Stimulated activated naive CD8-positive, alpha-beta T cell treated with anti-CD3 and anti-CD28 coated beads, Interleukin-15, amount 100 ng/mL, for 72 hours (primary cell): Measurements from ENCODE around the gene BTN2A1.

ENCODE experiments used
- ATAC-seq: fragments of 150-1000 bp; cut with Tn5 transposase; 2 replicates; pipeline ENCODE4 v1.10.0; 2021; ENCODE audit warnings: mild to moderate bottlenecking, moderate library complexity
- DNase-seq, 2 donors: peaks; one replicate each; pipeline ENCODE4 v3.0.0; 2021 to 2022
- H3K27ac Mint-ChIP-seq, 2 donors: one replicate each; pipeline ENCODE4 v1.8.0; 2022; ENCODE audit warnings: mild to moderate bottlenecking in 2 of 2, mixed read lengths in 2 of 2, moderate library complexity in 2 of 2
- H3K27me3 Mint-ChIP-seq: one replicate; pipeline ENCODE4 v1.8.0; 2022; ENCODE audit warnings: mixed read lengths
- H3K4me1 Mint-ChIP-seq: one replicate; pipeline ENCODE4 v1.8.0; 2022; ENCODE audit warnings: mild to moderate bottlenecking, mixed read lengths
- H3K4me3 Mint-ChIP-seq, 2 donors: one replicate each; pipeline ENCODE4 v1.8.0; 2022; ENCODE audit warnings: mild to moderate bottlenecking in 2 of 2, mixed read lengths in 2 of 2, moderate library complexity in 1 of 2
- H3K9me3 Mint-ChIP-seq, 2 donors: one replicate each; pipeline ENCODE4 v1.8.0; 2022; ENCODE audit warnings: mixed read lengths in 2 of 2

The BTN2A1 gene

DNA sequence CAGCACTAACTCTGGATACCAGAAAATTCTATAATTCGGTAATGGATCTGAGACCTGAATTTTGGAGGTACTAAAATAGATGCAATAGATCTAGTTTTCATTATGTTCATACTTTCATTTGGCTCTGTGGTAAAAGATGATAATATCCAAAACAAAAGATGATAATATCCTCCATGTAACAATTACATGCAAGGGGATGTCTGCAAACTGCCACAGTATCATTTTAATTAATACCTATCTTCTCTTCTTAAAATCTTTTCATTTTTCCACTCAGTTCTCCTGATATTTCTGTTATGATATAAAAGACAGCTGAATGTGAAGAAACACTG lies 15.6 kb downstream of the BTN2A1 start:
- DNase-seq (no peak), ATAC-seq (no peak)
- Mint-ChIP-seq H3K27me3 (no peaks in the 10 kb centered on the region), H3K27ac (peak overlapping the region; percentile 100), H3K4me3 (peak overlapping the region; percentile 98 to 100), H3K9me3 (peaks cover 18 to 20% of the 10 kb centered on the region in 2 donors), H3K4me1 (peaks cover 43% of the 10 kb centered on the region)

DNA sequence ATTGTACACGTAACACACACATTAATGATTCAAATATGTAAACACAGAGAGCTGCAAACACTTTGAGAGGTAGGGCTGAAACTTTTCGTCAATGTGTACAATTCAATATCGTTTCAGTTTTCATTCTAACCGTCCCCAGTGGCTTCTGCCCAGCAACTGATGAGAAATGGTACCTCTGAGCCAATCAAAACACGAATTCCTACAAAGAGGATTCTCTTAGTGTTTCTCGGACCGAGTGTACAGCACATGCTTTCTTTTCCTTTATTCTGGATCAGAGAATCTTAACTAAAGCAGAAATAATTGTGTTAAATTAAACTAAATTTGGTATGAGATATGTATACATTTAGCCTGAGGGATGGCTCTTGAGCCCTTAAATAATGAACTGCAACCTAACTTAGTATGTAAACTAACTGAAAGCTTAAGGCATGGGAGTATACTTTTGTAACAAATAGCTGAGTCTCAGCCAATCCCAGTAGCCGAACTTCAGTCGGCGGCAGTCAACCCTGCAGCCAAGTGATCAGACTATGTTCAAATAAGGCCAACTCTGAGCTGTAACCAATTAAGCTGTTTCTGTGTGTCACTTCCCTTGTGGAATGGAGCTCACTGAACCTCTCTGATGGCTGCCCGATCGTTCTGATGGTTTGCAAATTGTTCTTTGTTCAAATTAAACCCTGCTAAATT lies 16.1 kb downstream of the BTN2A1 start:
- Mint-ChIP-seq H3K27me3 (no peaks in the 10 kb centered on the region), H3K9me3 (peaks cover 18 to 20% of the 10 kb centered on the region in 2 donors), H3K4me3 (peak overlapping the region; percentile 98 to 100), H3K27ac (peak overlapping the region; percentile 100), H3K4me1 (peaks cover 38% of the 10 kb centered on the region)
- ATAC-seq (peak; percentile 97), DNase-seq (peak; percentile 75 to 87)

DNA sequence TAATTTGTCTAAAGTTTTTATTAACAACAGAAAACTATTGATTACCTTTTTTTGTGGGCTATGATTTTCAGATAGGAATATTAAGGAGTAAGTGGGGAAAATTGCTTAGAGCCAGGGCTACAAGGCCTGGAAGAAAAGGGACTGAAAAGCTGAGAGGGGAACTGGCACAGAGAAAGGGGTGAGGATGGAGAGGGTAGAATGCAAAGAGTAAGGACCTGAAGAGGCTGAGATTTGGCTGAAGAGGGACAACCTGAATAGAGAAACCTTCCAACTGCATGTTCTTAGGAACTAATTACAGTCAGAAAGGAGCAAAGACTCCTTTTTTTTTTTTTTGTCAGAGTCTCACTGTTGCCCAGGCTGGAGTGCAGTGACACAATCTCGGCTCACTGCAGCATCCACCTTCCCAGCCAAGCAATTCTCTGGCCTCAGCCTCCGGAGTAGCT lies 16.7 kb downstream of the BTN2A1 start:
- Mint-ChIP-seq H3K9me3 (peaks cover 18 to 20% of the 10 kb centered on the region in 2 donors), H3K27me3 (no peaks in the 10 kb centered on the region), H3K4me3 (peak overlapping the region; percentile 98 to 100), H3K4me1 (peaks cover 37% of the 10 kb centered on the region), H3K27ac (peak overlapping the region; percentile 100)
- DNase-seq (no peak), ATAC-seq (no peak)

DNA sequence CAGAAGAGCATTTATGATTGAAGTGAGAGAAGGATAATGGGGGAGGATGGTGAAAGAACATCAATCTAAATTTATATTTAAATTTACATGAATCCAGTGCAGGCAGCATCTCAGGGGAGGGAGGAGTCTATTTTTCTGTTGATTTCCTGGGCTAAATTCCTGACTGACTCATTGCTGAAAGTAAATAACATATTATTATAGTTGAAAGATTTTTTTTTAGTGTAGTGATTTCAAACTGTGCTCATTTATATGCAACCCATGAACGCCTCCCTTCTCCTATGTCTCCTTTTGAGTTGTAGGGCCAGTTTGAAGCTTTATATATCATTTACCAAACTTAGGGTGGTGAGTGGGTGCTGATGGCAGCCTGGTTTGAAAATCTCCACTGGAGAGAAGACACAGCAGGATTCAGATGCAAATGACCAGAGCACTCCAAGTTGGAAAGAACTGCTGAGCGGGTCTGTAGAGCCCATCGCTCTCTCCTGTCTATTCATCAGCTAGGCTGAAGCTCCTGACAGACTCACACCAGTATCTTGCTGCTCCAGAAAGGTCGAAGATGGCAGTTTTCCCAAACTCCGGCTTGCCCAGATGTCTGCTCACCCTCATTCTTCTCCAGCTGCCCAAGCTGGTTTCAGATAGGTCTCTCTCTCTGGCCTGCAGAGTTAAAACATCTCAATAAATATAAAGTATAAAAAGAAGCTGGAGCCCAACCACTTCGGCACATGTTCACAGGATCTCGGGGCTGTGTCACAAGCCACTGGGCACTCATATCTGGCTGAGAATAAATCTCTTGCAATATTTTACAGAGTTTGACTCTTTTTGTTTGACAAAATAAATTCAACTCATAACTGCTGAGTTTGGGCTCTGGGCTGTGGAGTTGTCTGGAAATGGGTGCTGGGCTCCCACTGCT lies 18.3 kb downstream of the BTN2A1 start:
- no peak for DNase-seq
- peaks cover 18 to 20% of the 10 kb centered on the region in 2 donors for H3K9me3 Mint-ChIP-seq
- H3K27me3 Mint-ChIP-seq: no peaks in the 10 kb centered on the region
- peak overlapping the region in 1 of 2 donors; percentile 88 for H3K27ac Mint-ChIP-seq
- ATAC-seq: no peak
- H3K4me3 Mint-ChIP-seq: no peak overlapping the region
- peaks cover 37% of the 10 kb centered on the region for H3K4me1 Mint-ChIP-seq

DNA sequence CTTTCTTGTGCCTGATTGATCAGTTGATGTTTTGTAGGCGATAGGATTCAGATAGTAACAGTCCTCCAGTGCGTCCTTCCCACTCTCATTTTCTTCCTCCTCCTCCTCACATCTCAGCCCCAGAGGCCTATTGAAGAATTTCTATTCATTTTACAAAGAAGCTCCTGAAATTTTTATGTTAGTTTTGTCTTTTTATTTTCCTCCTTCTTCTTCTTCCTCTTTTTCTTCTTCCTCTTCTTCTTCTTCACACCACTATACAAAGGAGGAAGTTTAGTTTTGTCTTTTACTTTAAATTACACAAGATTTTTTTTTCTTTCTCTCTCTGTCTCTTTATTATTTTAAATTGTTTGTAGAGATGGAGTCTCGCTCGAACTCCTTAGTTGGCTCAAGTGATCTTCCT lies 19.1 kb downstream of the BTN2A1 start:
- H3K9me3 Mint-ChIP-seq: peaks cover 10 to 12% of the 10 kb centered on the region in 2 donors
- ATAC-seq: no peak
- no peak for DNase-seq
- peak overlapping the region in 1 of 2 donors; percentile 88 for H3K27ac Mint-ChIP-seq
- H3K27me3 Mint-ChIP-seq: no peaks in the 10 kb centered on the region
- H3K4me3 Mint-ChIP-seq: peak overlapping the region in 1 of 2 donors; percentile 10
- H3K4me1 Mint-ChIP-seq: peaks cover 37% of the 10 kb centered on the region

DNA sequence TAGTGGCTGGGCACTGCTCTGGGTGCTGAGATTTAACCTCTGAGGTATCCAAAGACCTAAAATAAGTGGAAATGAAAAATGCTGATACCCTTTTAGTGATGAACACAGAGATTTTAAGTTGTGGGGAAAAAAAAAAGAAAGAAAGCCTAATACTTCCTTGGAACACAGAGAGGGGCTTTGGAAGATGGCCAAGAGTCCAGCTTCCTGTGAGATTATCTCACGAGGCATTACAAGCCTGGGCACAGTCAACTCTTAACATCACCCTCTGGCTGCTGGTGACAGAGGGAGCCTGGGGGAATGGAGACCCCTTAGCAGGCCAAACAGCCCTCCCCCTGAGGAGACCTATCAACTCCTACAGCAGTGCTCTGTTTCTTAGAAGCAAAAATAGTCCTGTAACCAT lies 19.7 kb downstream of the BTN2A1 start:
- peaks cover 5 to 7% of the 10 kb centered on the region in 2 donors for H3K9me3 Mint-ChIP-seq
- no peak overlapping the region for H3K27ac Mint-ChIP-seq
- no peak for DNase-seq
- no peaks in the 10 kb centered on the region for H3K27me3 Mint-ChIP-seq
- H3K4me3 Mint-ChIP-seq: no peak overlapping the region
- peaks cover 36% of the 10 kb centered on the region for H3K4me1 Mint-ChIP-seq
- ATAC-seq: no peak

DNA sequence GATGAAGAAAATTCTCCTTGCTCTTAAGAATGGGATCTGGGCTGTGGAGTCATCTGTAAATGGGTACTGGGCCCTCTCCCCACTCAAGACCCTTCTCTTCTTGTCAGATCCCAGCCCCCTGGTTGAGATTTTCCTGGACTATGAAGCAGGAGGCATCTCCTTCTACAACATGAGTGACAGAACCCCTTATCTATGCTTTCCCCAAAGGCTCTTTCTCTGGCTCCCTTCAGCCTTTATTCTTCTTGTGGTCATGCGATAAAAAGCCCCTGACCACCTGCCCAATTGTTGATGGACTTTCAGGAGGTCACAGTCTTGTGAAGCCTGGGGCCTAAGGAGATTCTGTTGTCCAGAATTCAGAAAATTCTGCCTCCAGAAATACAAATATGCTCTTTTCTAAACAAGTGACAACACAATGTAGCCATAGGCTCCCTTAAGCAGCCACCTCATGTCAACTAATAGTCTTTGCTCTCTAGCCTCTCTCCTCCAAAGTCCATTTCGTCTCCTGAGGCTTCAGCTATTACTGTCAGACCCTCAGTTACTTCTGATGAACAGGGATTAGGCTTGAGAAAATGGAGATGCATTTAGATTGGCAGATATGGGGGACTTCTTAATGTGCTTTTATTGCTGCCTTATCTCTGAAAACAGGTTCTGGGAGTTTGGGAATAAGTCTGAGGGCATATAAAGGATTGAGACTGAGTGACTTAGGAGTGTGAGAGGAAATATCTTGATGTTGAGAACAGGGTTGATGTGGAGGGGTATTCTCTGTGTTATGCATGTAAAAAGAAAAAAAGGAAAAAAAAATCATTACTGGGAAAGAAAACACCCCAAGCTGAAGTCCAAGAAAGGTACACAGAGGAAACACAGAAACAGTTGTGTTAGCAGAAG lies 20.6 kb downstream of the BTN2A1 start:
- no peaks in the 10 kb centered on the region for H3K9me3 Mint-ChIP-seq
- ATAC-seq (no peak), DNase-seq (no peak)
- H3K4me1 Mint-ChIP-seq: peaks cover 27% of the 10 kb centered on the region
- no peaks in the 10 kb centered on the region for H3K27me3 Mint-ChIP-seq
- peak overlapping the region in 1 of 2 donors; percentile 82 for H3K27ac Mint-ChIP-seq
- H3K4me3 Mint-ChIP-seq: no peak overlapping the region

DNA sequence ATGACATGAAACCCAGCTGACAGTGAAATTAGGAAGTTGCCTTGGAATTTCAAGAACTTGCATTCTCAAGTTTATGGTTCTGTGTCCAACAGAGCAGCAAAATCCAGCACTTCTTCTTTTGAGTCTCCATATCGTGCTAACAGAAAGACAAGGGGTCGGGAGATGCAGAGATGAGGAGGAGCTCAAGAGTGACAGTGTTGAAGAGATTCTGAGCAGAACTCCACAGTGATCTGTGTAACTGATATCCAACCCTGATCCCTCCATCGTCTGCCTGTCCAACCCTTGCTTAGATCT lies 21.2 kb downstream of the BTN2A1 start:
- Mint-ChIP-seq H3K4me1 (peaks cover 24% of the 10 kb centered on the region), H3K4me3 (no peak overlapping the region), H3K9me3 (no peaks in the 10 kb centered on the region), H3K27ac (no peak overlapping the region), H3K27me3 (no peaks in the 10 kb centered on the region)
- ATAC-seq (no peak), DNase-seq (no peak)

DNA sequence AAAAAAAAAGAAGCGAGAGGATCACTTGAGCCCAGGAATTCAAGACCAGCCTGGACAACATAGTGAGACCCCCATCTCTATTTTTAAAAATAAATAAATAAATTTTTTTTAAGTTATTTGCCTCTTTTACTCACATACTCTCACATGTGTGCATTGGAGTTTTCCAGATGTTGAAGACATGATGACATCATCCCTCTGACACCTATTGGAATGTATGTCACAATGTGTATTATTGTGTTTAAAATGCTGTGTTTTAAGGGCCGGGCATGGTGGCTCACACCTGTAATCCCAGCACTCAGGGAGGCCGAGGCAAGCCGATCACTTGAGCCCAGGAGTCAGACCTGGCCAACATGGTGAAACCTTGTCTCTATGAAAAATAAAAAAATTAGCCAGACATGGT lies 24.6 kb downstream of the BTN2A1 start:
- Mint-ChIP-seq H3K4me3 (no peak overlapping the region), H3K9me3 (peaks cover 0 to 3% of the 10 kb centered on the region in 2 donors), H3K4me1 (peaks cover 2% of the 10 kb centered on the region), H3K27me3 (no peaks in the 10 kb centered on the region), H3K27ac (no peak overlapping the region)
- no peak for ATAC-seq
- DNase-seq: no peak

DNA sequence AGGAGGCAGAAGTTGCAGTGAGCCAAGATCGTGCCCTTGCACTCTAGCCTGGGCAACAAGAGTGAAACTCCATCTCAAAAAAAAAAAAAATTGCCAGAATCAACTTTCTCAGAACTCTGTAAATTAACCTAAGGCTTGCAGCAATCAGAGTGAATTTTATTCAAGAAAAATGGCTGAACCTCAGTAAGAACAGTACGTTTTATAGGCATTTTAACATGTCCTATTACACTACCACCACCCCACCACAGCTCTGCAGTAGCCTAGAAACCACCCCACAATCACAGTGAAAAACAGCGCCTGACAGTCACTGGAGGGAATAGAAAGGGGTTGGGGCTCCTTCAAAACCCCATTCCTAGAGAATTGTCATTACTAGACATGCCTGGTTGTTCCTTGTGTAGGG lies 26.0 kb downstream of the BTN2A1 start:
- ATAC-seq (no peak), DNase-seq (no peak)
- no peak overlapping the region for H3K4me3 Mint-ChIP-seq
- no peaks in the 10 kb centered on the region for H3K4me1 Mint-ChIP-seq
- peaks cover 0 to 10% of the 10 kb centered on the region in 2 donors for H3K9me3 Mint-ChIP-seq
- H3K27me3 Mint-ChIP-seq: no peaks in the 10 kb centered on the region
- no peak overlapping the region for H3K27ac Mint-ChIP-seq

DNA sequence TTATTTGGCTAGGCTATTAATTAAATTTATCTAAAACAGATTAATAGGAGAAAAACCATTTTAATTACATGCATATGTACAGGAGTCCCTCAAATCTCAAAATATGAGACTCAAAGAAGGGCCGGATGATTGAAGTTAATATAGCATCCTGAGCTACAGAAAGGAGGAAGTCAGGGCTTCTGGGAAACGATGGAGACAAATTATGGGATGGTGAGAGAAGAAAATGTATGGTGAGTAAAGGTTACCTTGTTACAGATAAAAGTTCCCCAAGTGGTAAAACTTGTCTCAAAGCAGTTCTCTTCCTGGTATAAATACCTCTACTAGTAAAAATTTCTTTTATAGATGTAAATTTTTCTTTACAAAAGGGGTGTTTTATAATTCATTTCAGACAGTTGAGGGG lies 26.4 kb downstream of the BTN2A1 start:
- Mint-ChIP-seq H3K4me1 (no peaks in the 10 kb centered on the region), H3K9me3 (peaks cover 0 to 10% of the 10 kb centered on the region in 2 donors), H3K27me3 (no peaks in the 10 kb centered on the region), H3K27ac (no peak overlapping the region), H3K4me3 (no peak overlapping the region)
- ATAC-seq: no peak
- DNase-seq: no peak

DNA sequence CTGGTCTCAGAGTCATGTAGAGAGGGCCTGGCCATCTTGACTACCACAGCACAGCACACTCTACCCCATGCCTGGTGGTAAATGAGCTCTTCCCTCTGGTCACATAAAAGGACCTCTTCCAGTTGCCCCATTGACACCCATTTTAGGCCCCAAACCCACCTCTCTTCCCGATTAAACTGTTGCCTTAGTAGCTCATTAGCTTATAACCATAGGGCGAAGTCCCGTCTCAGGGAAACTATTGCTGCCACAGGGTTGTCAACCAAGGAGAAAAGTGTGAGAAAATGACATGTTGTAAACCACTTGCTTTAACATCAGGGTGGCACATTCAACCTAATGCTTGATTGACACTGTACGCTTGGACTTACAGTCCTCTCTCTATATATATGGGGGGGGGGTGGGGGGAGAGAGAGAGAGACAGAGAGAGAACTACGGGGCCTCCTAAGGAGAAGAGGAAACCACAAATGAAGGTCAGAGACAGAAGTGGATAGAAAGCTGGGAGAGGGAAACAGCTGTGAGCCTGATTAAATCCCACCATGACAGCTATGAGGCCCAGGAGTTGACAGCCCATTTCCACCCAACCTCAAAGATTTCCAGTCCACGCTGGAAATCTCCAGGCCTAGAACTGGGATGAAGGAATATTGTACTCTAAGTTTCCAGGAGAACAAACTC lies 27.5 kb downstream of the BTN2A1 start:
- Mint-ChIP-seq H3K4me1 (no peaks in the 10 kb centered on the region), H3K27ac (no peak overlapping the region), H3K27me3 (no peaks in the 10 kb centered on the region), H3K9me3 (peaks cover 0 to 10% of the 10 kb centered on the region in 2 donors), H3K4me3 (no peak overlapping the region)
- no peak for DNase-seq
- ATAC-seq: no peak

DNA sequence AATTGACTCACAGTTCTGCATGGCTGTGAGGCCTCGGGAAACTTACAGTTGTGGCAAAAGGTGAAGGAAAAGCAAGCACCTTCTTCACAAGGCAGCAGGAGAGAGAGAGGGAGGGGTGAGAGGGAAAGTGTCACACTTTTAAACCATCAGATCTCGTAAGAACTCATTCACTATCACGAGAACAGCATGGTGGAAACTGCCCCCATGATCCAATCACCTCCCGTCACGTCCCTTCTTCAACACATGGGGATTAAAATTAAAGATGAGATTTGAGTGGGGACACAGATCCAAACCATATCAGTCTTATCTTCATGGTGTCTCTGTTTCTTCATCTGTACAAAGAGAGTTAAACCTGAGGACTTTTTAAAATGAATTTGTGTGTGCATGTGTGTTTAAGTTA lies 28.6 kb downstream of the BTN2A1 start:
- no peak overlapping the region for H3K27ac Mint-ChIP-seq
- peaks cover 0 to 10% of the 10 kb centered on the region in 2 donors for H3K9me3 Mint-ChIP-seq
- DNase-seq (no peak), ATAC-seq (no peak)
- no peaks in the 10 kb centered on the region for H3K27me3 Mint-ChIP-seq
- H3K4me3 Mint-ChIP-seq: no peak overlapping the region
- H3K4me1 Mint-ChIP-seq: no peaks in the 10 kb centered on the region

DNA sequence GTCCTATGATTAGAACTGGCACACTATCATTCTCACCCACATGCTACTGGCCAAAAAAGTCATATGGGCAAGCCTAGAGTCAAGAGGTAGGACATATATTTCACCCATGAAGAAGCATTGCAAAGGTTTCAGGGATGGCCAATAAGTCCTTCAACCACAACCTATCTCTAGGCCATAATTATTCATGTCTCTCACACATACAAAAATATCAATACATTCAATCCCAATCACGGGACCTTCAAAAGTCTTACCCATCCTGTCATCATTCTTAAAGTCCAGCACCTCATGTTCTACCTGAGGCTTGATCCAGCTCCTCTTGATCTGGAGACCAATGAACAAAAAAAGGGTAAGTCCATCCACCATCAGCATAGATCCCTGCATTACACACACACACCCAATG lies 29.7 kb downstream of the BTN2A1 start:
- no peak for ATAC-seq
- Mint-ChIP-seq H3K4me1 (peaks cover 5% of the 10 kb centered on the region), H3K27ac (no peak overlapping the region), H3K4me3 (no peak overlapping the region), H3K27me3 (no peaks in the 10 kb centered on the region), H3K9me3 (peaks cover 0 to 10% of the 10 kb centered on the region in 2 donors)
- no peak for DNase-seq
